IPS-11a (cell line): ENCODE results near the gene FAM167B.
"Not testable (repeated sequence)": the region's sequence is repeated elsewhere in the genome, so short reads cannot be mapped to it uniquely, and the experiment has no call there.

ENCODE experiments used
- H3K4me3 ChIP-seq: one replicate; pipeline ENCODE4 v1.5.1; 2013; ENCODE audit warnings: low read depth, low read length, control low read depth

FAM167B gene

DNA sequence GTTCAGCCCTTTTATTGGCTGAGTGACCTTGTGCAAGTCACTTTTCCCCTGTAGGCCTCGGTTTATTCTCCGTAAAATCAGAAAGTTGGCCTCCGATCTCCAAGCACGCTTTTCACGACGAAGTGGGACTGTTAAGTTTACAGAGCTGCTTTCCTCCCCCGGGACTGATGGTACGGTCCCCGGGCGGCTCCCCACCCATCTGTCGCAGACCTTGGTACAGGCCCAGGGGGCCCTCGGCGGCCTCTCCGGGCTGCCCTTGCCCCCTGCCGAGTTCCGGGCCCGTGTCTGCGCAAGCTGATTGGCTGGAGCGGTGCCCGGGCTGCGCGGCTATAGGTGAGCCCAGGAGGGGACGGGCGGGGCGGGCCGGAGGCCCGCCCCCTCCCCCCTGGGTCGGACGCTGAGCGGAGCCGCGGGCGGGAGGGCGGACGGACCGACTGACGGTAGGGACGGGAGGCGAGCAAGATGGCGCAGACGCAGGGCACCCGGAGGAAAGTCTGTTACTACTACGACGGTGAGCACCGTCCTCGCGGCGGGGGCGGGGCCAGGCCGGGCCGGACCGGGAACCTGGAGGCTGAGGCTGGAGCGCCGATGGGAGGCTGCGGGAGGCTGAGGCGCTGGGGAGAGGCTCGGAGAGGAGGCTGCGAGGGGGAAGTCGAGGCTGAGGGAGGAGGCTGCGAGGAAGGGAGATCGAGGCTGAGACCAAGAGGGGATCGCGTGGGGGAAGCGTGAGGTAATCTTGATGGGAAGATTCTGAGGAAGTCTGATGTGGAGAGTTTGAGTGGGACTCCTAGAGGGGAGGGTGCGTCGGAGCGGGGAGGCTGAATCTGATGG lies 44.9 kb downstream of the FAM167B start, which contains the start of gene HDAC1:
HDAC1 (plus strand) TSS at position 376 of the 831 bp plus-strand sequence; CDS start at position 463, 87 bp downstream.
- peak within 1 kb of the TSS; percentile 96 for H3K4me3 ChIP-seq

GRCh38 chr1:32298211-32298610 lies 51.2 kb downstream of the FAM167B start:
- H3K4me3 ChIP-seq: not testable (repeated sequence)
